Kidney epithelial cell (primary cell): ENCODE data around the gene CHRNA7. TPM values are rescaled to one million over a fixed set of nuclear protein-coding genes. Genes with fewer than 3 reads are reported as not detected.
"Not testable (repeated sequence)": the region's sequence is repeated elsewhere in the genome, so short reads cannot be mapped to it uniquely, and the experiment has no call there.

ENCODE experiments used
- DNase-seq: peaks from one replicate; pipeline ENCODE4 v3.0.0-alpha.2; 2010; ENCODE audit warnings: low read depth
- H3K27me3 ChIP-seq: 2 replicates; pipeline ENCODE4 v1.6.0; 2011; ENCODE audit warnings: low read length; ENCODE audit not compliant: control insufficient read depth, insufficient read depth
- H3K36me3 ChIP-seq: 2 replicates; pipeline ENCODE4 v1.5.1; 2011; ENCODE audit warnings: low read length; ENCODE audit not compliant: control insufficient read depth, insufficient read depth
- H3K4me3 ChIP-seq: 2 replicates; pipeline ENCODE4 v1.5.1; 2011; ENCODE audit warnings: low read depth, mild to moderate bottlenecking, control low read depth, low read length
- total RNA-seq: library from RNA; depleted of rRNA; stranded (reverse); fragments of >200 nt; gene quantifications from 2 replicates; pipeline ENCODE4 v1.2.3, GENCODE V29; 2015
- TF ChIP-seq, protein P1 (sequence below): IDR thresholded peaks from 2 replicates; pipeline ENCODE4 v1.5.1; 2011; ENCODE audit warnings: mild to moderate bottlenecking, moderate library complexity, low read length, control low read depth, inconsistent platforms; ENCODE audit not compliant: insufficient read depth, poor library complexity, severe bottlenecking

CHRNA7 gene
- total RNA-seq, 1 donor from 2014 or later: 2.7 TPM

DNA sequence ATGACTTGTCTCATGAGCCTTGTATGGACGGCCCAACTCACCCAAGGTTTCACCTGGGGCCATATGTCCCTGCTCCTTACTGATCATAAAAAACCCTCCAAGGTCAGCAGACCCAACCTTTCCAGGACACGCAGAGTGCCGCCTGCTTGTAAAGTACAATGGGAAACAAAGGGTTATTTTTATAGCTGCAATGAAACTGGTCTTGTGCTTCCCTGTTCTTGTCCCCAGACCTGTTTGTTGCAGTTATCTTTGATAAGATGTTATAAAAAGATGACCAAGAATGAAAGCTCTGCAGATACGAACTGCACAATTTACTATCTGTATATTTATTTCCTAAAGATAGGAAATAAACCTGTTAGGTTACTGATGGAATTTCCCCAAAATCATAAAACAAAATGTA, 136.0 kb downstream of the CHRNA7 start:
- not testable (repeated sequence) for H3K27me3 ChIP-seq, H3K4me3 ChIP-seq, H3K36me3 ChIP-seq, DNase-seq

DNA sequence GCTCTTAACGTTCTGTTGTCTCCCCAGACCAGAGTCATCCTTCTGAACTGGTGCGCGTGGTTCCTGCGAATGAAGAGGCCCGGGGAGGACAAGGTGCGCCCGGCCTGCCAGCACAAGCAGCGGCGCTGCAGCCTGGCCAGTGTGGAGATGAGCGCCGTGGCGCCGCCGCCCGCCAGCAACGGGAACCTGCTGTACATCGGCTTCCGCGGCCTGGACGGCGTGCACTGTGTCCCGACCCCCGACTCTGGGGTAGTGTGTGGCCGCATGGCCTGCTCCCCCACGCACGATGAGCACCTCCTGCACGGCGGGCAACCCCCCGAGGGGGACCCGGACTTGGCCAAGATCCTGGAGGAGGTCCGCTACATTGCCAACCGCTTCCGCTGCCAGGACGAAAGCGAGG, 137.6 kb downstream of the CHRNA7 start:
- not testable (repeated sequence) for H3K4me3 ChIP-seq, DNase-seq, H3K27me3 ChIP-seq, H3K36me3 ChIP-seq

DNA sequence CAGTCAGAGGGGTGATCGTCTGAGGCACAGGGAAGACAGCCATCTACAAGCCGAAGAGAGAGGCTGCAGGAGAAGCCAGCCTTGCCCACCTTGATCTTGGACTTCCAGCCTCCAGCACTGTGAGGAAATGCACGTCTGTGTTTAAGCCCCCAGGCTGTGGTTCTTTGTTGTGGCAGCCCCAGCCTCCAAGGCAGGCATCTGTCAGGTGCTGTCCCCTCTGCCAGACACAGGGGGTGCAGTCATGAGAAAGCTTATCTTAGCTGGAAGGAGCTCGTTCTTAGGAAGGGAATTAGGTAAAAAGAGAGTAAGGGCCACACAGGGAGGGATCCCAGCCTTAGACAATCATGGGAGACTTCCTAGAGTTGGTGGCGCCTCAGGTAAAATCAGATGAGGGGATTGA, 150.3 kb downstream of the CHRNA7 start:
- H3K27me3 ChIP-seq, DNase-seq, H3K4me3 ChIP-seq: not testable (repeated sequence)

DNA sequence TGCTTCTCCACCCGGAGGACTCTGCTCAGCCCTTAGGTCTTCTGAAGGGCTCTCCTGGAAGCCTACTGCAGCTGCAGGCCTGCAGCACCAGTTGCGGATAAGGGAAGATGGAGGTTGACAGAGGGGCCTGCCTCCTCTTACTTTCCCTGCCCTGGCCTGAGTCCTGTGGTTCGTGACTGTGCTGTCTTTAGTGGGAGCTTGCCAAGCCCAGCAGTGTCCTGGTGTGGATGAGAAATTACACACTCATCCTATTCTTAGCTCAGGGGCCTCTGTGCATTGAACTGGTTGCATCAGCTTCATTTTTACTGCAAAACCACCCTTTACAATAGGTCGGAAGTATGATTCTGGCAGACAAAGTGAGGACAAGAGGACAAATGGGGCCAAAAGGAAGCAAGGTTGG, 163.5 kb downstream of the CHRNA7 start:
- not testable (repeated sequence) for H3K36me3 ChIP-seq, H3K4me3 ChIP-seq, DNase-seq, H3K27me3 ChIP-seq

More for the DNA sequence above, 150.3 kb downstream of the CHRNA7 start:
- H3K36me3 ChIP-seq: not testable (repeated sequence)

DNA sequence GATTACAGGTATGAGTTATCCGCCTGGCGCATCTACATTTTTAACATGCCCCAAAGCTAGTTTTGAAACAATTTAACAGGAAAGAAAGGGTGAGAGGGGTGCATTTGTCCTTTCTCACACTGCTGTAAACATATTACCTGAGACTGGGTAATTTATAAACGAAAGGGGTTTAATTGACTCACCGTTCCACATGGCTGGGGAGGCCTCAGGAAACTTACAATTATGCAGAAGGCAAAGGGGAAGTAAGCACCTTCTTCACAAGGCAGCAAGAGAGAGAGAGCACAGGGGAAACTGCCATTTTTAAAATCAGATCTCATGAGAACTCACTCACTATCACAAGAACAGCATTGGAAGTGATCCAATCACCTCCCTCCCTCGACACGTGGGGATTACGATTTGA, 165.9 kb downstream of the CHRNA7 start:
- DNase-seq, H3K27me3 ChIP-seq, H3K36me3 ChIP-seq, H3K4me3 ChIP-seq: not testable (repeated sequence)

DNA sequence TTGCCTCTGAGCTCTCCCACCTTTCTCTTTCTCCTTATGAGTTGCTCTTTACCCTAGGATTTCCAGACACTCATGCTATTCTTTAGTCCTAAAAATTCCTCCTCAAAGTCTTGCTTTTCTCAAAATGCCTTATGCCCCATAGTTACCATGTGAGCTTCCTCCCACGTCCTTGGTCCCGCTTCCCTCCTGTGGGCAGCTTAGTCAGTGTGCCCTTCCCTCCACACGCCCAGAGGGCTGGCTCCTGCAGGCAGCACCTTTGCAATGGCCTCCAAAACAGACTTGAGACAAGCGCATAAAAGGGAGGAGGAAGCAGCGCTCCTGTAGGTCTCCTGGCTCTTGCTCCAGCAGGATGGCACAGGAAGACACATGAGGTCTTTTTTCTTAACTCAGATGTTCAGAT, 168.6 kb downstream of the CHRNA7 start:
- not testable (repeated sequence) for H3K4me3 ChIP-seq, DNase-seq, H3K36me3 ChIP-seq, H3K27me3 ChIP-seq

DNA sequence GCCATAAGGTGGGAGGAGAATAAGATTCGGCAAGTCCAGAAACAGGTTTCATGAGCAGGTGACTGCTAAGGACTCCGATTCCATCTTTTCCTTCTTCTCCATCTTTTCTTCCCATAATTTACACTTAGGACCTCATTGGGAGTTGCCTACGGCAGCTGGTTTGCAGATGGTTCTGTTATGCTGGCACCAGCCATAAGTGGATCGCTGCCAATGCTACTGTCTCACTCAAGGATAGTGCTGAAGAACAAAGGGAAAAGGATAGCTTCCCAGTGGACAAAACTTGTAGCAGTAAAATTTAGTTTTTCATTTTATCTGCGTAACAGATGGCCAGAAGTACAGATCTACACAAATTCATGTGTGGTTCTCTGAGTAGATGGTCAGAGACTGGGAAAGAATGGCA, 178.8 kb downstream of the CHRNA7 start:
- not testable (repeated sequence) for H3K36me3 ChIP-seq, H3K27me3 ChIP-seq, DNase-seq, H3K4me3 ChIP-seq

DNA sequence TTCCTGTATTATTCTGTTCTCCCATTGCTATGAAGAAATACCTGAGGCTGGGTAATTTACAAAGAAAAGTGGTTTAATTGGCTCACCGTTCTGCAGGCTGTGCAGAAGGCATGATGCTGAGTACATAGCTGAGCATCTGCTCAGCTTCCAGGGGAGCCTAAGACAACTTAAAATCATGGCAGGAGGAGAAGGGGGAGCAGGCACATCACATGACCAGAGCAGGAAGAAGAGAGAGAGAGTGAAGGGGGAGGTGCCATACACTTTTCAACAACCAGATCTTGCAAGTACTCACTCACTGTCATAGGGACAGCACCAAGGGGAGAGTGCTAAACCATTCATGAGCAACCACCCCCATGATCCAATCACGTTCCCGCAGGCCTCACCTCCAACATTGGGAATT, 188.4 kb downstream of the CHRNA7 start:
- no peak for DNase-seq
- no peaks in the 10 kb centered on the region for H3K27me3 ChIP-seq
- no peaks in the 10 kb centered on the region for H3K36me3 ChIP-seq
- no peak overlapping the region for H3K4me3 ChIP-seq
- TF ChIP-seq, protein P1, sequence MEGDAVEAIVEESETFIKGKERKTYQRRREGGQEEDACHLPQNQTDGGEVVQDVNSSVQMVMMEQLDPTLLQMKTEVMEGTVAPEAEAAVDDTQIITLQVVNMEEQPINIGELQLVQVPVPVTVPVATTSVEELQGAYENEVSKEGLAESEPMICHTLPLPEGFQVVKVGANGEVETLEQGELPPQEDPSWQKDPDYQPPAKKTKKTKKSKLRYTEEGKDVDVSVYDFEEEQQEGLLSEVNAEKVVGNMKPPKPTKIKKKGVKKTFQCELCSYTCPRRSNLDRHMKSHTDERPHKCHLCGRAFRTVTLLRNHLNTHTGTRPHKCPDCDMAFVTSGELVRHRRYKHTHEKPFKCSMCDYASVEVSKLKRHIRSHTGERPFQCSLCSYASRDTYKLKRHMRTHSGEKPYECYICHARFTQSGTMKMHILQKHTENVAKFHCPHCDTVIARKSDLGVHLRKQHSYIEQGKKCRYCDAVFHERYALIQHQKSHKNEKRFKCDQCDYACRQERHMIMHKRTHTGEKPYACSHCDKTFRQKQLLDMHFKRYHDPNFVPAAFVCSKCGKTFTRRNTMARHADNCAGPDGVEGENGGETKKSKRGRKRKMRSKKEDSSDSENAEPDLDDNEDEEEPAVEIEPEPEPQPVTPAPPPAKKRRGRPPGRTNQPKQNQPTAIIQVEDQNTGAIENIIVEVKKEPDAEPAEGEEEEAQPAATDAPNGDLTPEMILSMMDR: no peak

Other genes starting within 250 kb of the CHRNA7 start
- gene OTUD7A, start 159.8 kb upstream of the CHRNA7 start, total RNA-seq: 1.1 and 2.7 TPM in 2 replicates